Measurements from ENCODE around the gene TECPR2.
"Not testable (repeated sequence)": the region's sequence is repeated elsewhere in the genome, so short reads cannot be mapped to it uniquely, and the experiment has no call there.

Gene TECPR2

DNA sequence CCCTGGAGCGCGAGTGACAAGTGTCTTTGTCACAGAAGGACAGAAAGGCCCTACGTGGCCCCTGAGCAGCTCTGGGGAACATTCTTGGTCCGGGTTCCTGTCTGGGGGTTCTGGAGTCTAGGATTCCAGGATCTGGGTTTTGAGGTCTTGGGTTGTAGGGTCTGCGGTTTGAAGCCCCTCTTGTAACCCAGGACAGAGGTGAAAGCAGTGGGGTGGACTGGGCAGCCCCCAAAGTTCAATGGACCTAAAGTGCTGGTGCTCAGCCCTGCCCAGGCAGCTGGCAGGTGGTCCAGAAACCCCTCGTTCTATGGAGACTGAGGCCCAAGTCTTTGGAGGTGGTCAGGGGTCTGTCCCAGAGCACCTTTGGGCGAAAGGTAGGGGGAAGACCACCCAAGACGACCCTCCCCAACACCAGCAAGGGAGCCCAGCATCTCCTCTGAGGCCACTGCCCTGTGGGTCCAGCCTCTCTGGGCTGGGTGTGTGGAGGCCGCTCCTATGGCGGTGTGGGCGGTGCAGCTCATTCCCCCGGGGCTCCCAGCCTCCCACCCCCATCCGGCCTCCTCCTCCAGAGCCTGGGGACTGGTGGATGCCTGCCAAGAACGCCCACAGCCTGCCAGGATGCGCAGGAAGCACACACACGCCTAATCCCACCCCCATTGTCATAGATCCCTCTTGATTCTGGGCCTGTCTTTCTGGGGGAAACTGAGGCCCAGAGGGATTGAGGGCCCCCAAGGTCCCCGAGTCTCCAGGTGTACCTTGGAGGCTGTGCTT lies 177.0 kb downstream of the TECPR2 start:
- no peak for TF ChIP-seq CTCF (IDR thresholded peaks at IDR 0.05; ENCODE audit: extremely low read depth, missing control alignments)
- no peak for DNase-seq (ENCODE audit: low spot score)

DNA sequence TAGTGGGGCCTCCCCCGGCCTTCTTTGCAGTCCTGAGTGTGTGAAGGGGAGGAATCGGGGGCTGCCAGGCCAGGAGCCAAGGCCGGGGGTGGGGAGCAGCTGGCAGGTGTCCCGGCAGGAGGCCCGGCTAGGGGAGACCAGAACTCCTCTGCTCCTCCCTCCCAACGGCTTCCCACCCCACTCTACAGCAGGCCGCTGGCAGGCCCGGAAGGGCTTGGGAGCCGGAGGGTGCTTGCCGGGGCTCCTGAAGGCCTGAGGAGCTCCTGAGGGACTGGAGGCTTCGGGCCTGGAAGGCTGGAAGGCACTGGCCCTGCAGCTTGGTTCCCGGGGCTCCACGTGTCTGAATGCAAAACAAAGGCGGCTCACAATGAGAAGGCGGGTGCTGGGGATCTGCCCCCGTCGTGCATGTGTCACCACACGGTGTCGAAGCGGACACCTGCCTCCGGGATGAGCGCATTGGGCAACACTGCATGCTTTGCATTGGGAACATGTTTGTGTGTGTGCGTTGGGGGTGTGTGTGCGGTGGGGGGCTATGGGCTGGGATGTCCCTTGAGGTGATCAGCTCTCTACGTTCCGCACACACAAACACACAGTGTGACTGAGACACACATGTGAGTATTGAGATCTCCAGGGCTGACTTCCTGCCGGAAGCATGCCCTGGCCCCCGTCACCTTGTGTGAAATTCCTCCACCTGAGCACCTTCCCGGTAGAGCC lies 177.7 kb downstream of the TECPR2 start:
- no peak for DNase-seq (ENCODE audit: low spot score)
- TF ChIP-seq CTCF (IDR thresholded peaks at IDR 0.05; ENCODE audit: extremely low read depth, missing control alignments), result no peak

- not testable (repeated sequence) for DNase-seq (ENCODE audit: low spot score)
These were observed 178.3 kb downstream of the TECPR2 start for GRCh38 chr14:102541029-102541491.

- DNase-seq (ENCODE audit: low spot score), result no peak
- no peak for TF ChIP-seq CTCF (IDR thresholded peaks at IDR 0.05; ENCODE audit: extremely low read depth, missing control alignments)
These were observed 179.0 kb downstream of the TECPR2 start for GRCh38 chr14:102541771-102542170.

DNA sequence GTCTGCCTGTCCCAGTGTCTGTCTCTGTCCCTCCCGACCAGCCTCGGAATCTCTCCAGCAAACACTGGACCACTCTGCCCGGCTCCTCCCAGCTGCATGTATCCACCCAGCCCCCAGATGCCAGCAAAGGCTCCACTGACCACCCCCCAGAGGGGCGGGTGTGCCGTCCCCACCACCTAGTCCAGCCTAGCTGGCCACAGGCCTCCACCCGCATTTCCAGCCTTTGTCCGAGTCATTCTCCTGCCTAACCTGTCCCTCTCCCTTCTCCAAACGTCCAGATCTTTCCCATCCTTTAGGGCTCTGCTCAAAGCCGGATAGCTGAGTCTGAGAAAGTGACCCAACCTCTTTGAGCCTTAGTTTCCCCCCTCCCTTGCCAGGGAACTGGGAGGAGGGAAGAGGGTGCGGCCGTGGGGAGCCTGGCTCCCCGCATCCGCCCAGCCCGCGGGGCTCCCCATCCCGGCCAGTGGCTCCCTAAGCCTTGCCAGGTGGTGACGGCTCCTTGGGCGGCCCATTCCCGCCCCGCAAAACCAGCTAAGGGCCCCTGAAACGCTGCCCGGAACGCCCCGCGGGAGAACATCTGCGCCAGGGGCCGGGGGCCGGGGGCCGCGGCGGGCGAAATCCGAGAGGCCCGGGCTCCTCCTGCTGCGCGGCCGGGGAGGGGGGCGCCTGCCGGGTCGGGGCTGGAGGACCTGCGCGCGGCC lies 181.5 kb downstream of the TECPR2 start:
- no peak for DNase-seq (ENCODE audit: low spot score)
- no peak for TF ChIP-seq CTCF (IDR thresholded peaks at IDR 0.05; ENCODE audit: extremely low read depth, missing control alignments)

GRCh38 chr14:102544747-102545460 lies 182.2 kb downstream of the TECPR2 start:
- TF ChIP-seq CTCF (IDR thresholded peaks at IDR 0.05; ENCODE audit: extremely low read depth, missing control alignments), result no peak
- DNase-seq (ENCODE audit: low spot score), result peak; percentile 58

DNA sequence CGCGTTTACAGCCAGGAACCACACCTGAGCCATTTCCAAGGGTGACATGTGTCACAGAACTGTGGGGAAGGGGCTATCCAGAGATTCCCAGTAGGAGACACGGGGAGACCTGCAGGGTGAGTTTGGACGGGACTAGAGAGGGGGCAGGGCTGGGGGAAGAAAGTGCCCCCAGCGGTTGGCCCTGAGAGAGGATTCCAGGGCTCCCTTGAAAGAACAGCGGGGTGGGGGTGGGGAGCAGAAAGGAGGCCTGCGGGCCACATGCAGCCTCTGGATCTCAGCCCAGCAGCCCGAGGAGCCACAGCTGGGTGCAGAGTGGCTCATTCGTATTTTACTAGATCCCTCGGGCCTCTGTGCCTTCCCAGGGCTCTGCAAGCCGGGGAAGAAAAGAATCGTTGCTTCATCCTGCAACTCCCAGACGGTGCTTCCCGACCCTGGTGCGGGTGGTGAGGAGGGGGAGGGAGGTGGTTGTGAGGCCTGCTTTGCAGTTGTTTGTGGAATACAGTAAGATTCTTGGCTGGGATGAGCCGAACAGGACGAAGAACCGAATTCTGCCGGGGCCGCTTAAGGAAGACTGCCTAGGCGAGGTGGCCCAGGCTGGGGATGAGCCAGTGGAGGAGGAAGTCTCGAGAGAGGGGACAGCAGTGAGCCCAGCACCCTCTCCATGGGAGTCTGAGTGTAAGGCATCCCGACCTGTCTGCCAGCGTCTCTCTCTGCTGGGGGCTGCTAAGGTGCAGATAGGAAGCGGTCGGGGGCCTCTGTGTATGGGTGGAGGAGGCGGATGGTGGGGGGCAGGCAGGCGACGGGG lies 182.9 kb downstream of the TECPR2 start:
- no peak for DNase-seq (ENCODE audit: low spot score)
- no peak for TF ChIP-seq CTCF (IDR thresholded peaks at IDR 0.05; ENCODE audit: extremely low read depth, missing control alignments)
